Naive thymus-derived CD4-positive, alpha-beta T cell (primary cell): Measurements from ENCODE around the gene ORAI1. TPM values are rescaled to one million over a fixed set of nuclear protein-coding genes. Genes with fewer than 3 reads are reported as not detected.

ENCODE experiments used
- ATAC-seq: fragments of 150-1000 bp; cut with Tn5 transposase; 2 replicates; pipeline ENCODE4 v1.10.0; 2021; ENCODE audit warnings: mild to moderate bottlenecking, moderate library complexity
- CTCF ChIA-PET: fragments of 350-600 bp; sonication (Branson Sonifier 250); formaldehyde crosslinking; loops from one replicate; lab custom pipeline; 2021; ENCODE audit warnings: antibody characterized with exemption; lab: Charles Lee
- POLR2A ChIA-PET: fragments of 350-600 bp; sonication (Branson Sonifier 250); formaldehyde crosslinking; loops from one replicate; lab custom pipeline; 2021; ENCODE audit warnings: antibody characterized with exemption, inconsistent platforms; lab: Charles Lee
- DNase-seq, 9 donors: peaks; one replicate each; pipeline versions ENCODE4 v3.0.0 to v3.0.0-alpha.2; 2020 to 2022; ENCODE audit warnings: mixed read lengths in 1 of 9
- H3K27ac ChIP-seq: one replicate; pipeline ENCODE4 v1.7.0; 2013; ENCODE audit warnings: mild to moderate bottlenecking, low read depth, low read length, moderate library complexity
- H3K27me3 ChIP-seq, 2 donors: one replicate each; pipeline ENCODE4 v1.7.0; 2013; ENCODE audit warnings: low read length in 2 of 2, mild to moderate bottlenecking in 2 of 2, moderate library complexity in 2 of 2; ENCODE audit not compliant: control insufficient read depth in 2 of 2, insufficient read depth in 2 of 2
- H3K36me3 ChIP-seq, 3 experiments: 1 replicate in 2 of 3; 2 replicates in 1 of 3; pipeline ENCODE4 v1.7.0; 2013; ENCODE audit warnings: low read length in 3 of 3, mild to moderate bottlenecking in 3 of 3, moderate library complexity in 1 of 3; ENCODE audit not compliant: insufficient read depth in 3 of 3, control insufficient read depth in 2 of 3
- H3K4me1 ChIP-seq, 2 donors: one replicate each; pipeline ENCODE4 v1.7.0; 2013; ENCODE audit warnings: low read length in 2 of 2, mild to moderate bottlenecking in 2 of 2, moderate library complexity in 1 of 2; ENCODE audit not compliant: control insufficient read depth in 2 of 2, insufficient read depth in 2 of 2
- H3K4me3 ChIP-seq: 2 replicates; pipeline ENCODE4 v1.7.0; 2013; ENCODE audit warnings: mild to moderate bottlenecking, low read length
- H3K9me3 ChIP-seq, 3 experiments: 1 replicate in 2 of 3; 2 replicates in 1 of 3; pipeline ENCODE4 v1.7.0; 2013; ENCODE audit warnings: low read length in 3 of 3; ENCODE audit not compliant: control insufficient read depth in 2 of 3
- H3K27ac Mint-ChIP-seq, 9 donors: one replicate each; pipeline ENCODE4 v1.8.0; 2020 to 2022; ENCODE audit warnings: mixed read lengths in 9 of 9, mild to moderate bottlenecking in 8 of 9, moderate library complexity in 5 of 9, inconsistent platforms in 2 of 9
- H3K27me3 Mint-ChIP-seq, 5 donors: one replicate each; pipeline ENCODE4 v1.8.0; 2021 to 2022; ENCODE audit warnings: mixed read lengths in 5 of 5, mild to moderate bottlenecking in 1 of 5
- H3K36me3 Mint-ChIP-seq, 5 donors: one replicate each; pipeline ENCODE4 v1.8.0; 2020 to 2022; ENCODE audit warnings: mixed read lengths in 5 of 5, mild to moderate bottlenecking in 3 of 5, inconsistent platforms in 1 of 5
- H3K4me1 Mint-ChIP-seq, 7 donors: one replicate each; pipeline ENCODE4 v1.8.0; 2020 to 2022; ENCODE audit warnings: mixed read lengths in 7 of 7, mild to moderate bottlenecking in 3 of 7, inconsistent platforms in 1 of 7
- H3K4me3 Mint-ChIP-seq, 10 donors: one replicate each; pipeline ENCODE4 v1.8.0; 2020 to 2022; ENCODE audit warnings: mild to moderate bottlenecking in 10 of 10, mixed read lengths in 10 of 10, moderate library complexity in 6 of 10, inconsistent platforms in 2 of 10
- H3K9me3 Mint-ChIP-seq, 11 donors: one replicate each; pipeline ENCODE4 v1.8.0; 2020 to 2022; ENCODE audit warnings: mixed read lengths in 11 of 11, mild to moderate bottlenecking in 4 of 11, inconsistent platforms in 1 of 11, moderate library complexity in 1 of 11
- intact Hi-C, 2 donors: fragments of 100-400 bp; cut with micrococcal nuclease; formaldehyde crosslinking; loops; one replicate each; pipeline ENCODE4 v1.15.1; 2023
- polyA plus RNA-seq, 2 donors: library from polyadenylated mRNA; unstranded; fragments of 300-500 nt; fragmentation: Illumina TruSeq; gene quantifications; one replicate each; pipeline ENCODE4 v1.2.3, GENCODE V29; 2021
- total RNA-seq, 6 experiments: library from RNA in 5 of 6; stranded (reverse) in 5 of 6; gene quantifications; 1 replicate in 5 of 6; 2 replicates in 1 of 6; pipeline ENCODE4 v1.2.3 and lab custom pipeline; 2021 to 2026

Gene ORAI1
- total and polyA plus RNA-seq, 7 experiments from 2014 or later, result 34.4 to 256 (median 51.9) TPM

- Mint-ChIP-seq H3K4me3 (no peak overlapping the region), H3K27ac (peak overlapping the region in 1 of 9 donors; percentile 55), H3K36me3 (peaks cover 0 to 2% (median 0%) of the 10 kb centered on the region in 5 donors), H3K9me3 (peaks cover 0 to 1% (median 0%) of the 10 kb centered on the region in 11 donors), H3K4me1 (peaks cover 4 to 12% (median 8%) of the 10 kb centered on the region in 7 donors), H3K27me3 (no peaks in the 10 kb centered on the region)
- Histone ChIP-seq H3K4me3 (no peak overlapping the region), H3K27me3 (no peaks in the 10 kb centered on the region), H3K4me1 (peaks cover 7% of the 10 kb centered on the region in 2 donors), H3K36me3 (no peaks in the 10 kb centered on the region), H3K27ac (no peak overlapping the region), H3K9me3 (no peaks in the 10 kb centered on the region)
- intact Hi-C loops, result no loop called here
- POLR2A ChIA-PET, result interaction anchor here (1.5 to 2.9 kb wide), 2 partner anchors 26 to 37 kb away, joined by 3 to 9 read pairs; no protein-coding TSS in a partner anchor
- ATAC-seq, result no peak
- no peak for DNase-seq
- CTCF ChIA-PET, result interaction anchor here (0.5 to 2.9 kb wide), 3 partner anchors 47 to 646 kb away, joined by 5 to 15 read pairs (median 7); no protein-coding TSS in a partner anchor
Observed at GRCh38 chr12:121620333-121620891, 5.9 kb upstream of the ORAI1 start.

GRCh38 chr12:121626853-121627640, 717 bp downstream of the ORAI1 start:
- DNase-seq (peak; percentile 51 to 96 (median 78)), ATAC-seq (peak; percentile 51)
- Histone ChIP-seq H3K36me3 (peaks cover 0 to 8% (median 0%) of the 10 kb centered on the region in 3 experiments), H3K27me3 (no peaks in the 10 kb centered on the region), H3K9me3 (no peaks in the 10 kb centered on the region), H3K27ac (peak overlapping the region; percentile 97), H3K4me3 (peak overlapping the region; percentile 77), H3K4me1 (peaks cover 37 to 44% of the 10 kb centered on the region in 2 donors)
- ChIA-PET POLR2A (interaction anchor here (0.6 to 9.5 kb wide), 25 partner anchors 10 to 1393 kb away, joined by 3 to 203 read pairs (median 6); partner anchors contain the start of genes KDM2B, MORN3, SETD1B and TMEM120B), CTCF (interaction anchor here (0.6 to 9.6 kb wide), 20 partner anchors 9 to 130 kb away, joined by 3 to 150 read pairs (median 3); partner anchors contain the start of gene MORN3)
- H3K4me1 Mint-ChIP-seq, result peaks cover 37 to 57% (median 50%) of the 10 kb centered on the region in 7 donors
- H3K36me3 Mint-ChIP-seq, result peaks cover 0 to 28% (median 9%) of the 10 kb centered on the region in 5 donors
- intact Hi-C loops, result loop anchor here (1.0 to 5.0 kb wide), 15 partner anchors 10 to 262 kb away; partner anchors contain the start of genes PSMD9 (in 1 of the 2), RHOF (in 1 of the 2) and RNF34 (in 1 of the 2)
- peak overlapping the region; percentile 76 to 99 (median 94) for H3K4me3 Mint-ChIP-seq
- no peaks in the 10 kb centered on the region for H3K27me3 Mint-ChIP-seq
- H3K27ac Mint-ChIP-seq, result peak overlapping the region; percentile 90 to 98 (median 95)
- H3K9me3 Mint-ChIP-seq, result no peaks in the 10 kb centered on the region

GRCh38 chr12:121628037-121628436, 1.7 kb downstream of the ORAI1 start:
- DNase-seq (peak in 1 of 9 donors; percentile 31), ATAC-seq (no peak)
- intact Hi-C loops, result loop anchor here in 1 of 2 donors (5.0 kb wide), 2 partner anchors 91 to 164 kb away; partner anchors contain the start of gene RHOF
- POLR2A ChIA-PET, result interaction anchor here (0.6 to 9.5 kb wide), 16 partner anchors 9 to 175 kb away, joined by 3 to 203 read pairs (median 11); partner anchors contain the start of genes KDM2B, MORN3, SETD1B and TMEM120B
- H3K36me3 ChIP-seq, result peaks cover 0 to 13% (median 0%) of the 10 kb centered on the region in 3 experiments
- H3K4me1 Mint-ChIP-seq, result peaks cover 46 to 67% (median 60%) of the 10 kb centered on the region in 7 donors
- no peaks in the 10 kb centered on the region for H3K9me3 ChIP-seq
- no peaks in the 10 kb centered on the region for H3K27me3 ChIP-seq
- H3K27ac ChIP-seq, result peak overlapping the region; percentile 97
- peak overlapping the region; percentile 90 to 98 (median 95) for H3K27ac Mint-ChIP-seq
- H3K4me3 Mint-ChIP-seq, result peak overlapping the region; percentile 76 to 99 (median 94)
- H3K4me1 ChIP-seq, result peaks cover 47 to 54% of the 10 kb centered on the region in 2 donors
- CTCF ChIA-PET, result interaction anchor here (0.6 to 9.6 kb wide), 7 partner anchors 29 to 59 kb away, joined by 3 to 150 read pairs (median 11); partner anchors contain the start of gene MORN3
- peak overlapping the region; percentile 77 for H3K4me3 ChIP-seq
- peaks cover 0 to 30% (median 11%) of the 10 kb centered on the region in 5 donors for H3K36me3 Mint-ChIP-seq
- no peaks in the 10 kb centered on the region for H3K27me3 Mint-ChIP-seq
- H3K9me3 Mint-ChIP-seq, result no peaks in the 10 kb centered on the region

- peak in 1 of 9 donors; percentile 19 for DNase-seq
- Mint-ChIP-seq H3K4me1 (peaks cover 50 to 72% (median 64%) of the 10 kb centered on the region in 7 donors), H3K4me3 (peak overlapping the region; percentile 76 to 99 (median 94)), H3K27me3 (no peaks in the 10 kb centered on the region), H3K36me3 (peaks cover 0 to 30% (median 11%) of the 10 kb centered on the region in 5 donors), H3K9me3 (no peaks in the 10 kb centered on the region), H3K27ac (peak overlapping the region; percentile 90 to 98 (median 95))
- intact Hi-C loops, result loop anchor here in 1 of 2 donors (5.0 kb wide), 2 partner anchors 91 to 164 kb away; partner anchors contain the start of gene RHOF
- no peaks in the 10 kb centered on the region for H3K27me3 ChIP-seq
- H3K4me3 ChIP-seq, result peak overlapping the region; percentile 77
- H3K4me1 ChIP-seq, result peaks cover 49 to 55% of the 10 kb centered on the region in 2 donors
- no peaks in the 10 kb centered on the region for H3K9me3 ChIP-seq
- H3K36me3 ChIP-seq, result peaks cover 0 to 14% (median 0%) of the 10 kb centered on the region in 3 experiments
- peak overlapping the region; percentile 97 for H3K27ac ChIP-seq
- no peak for ATAC-seq
- ChIA-PET CTCF (interaction anchor here (0.5 to 9.6 kb wide), 5 partner anchors 21 to 58 kb away, joined by 3 to 150 read pairs (median 3); partner anchors contain the start of gene MORN3), POLR2A (interaction anchor here (0.6 to 9.5 kb wide), 10 partner anchors 8 to 589 kb away, joined by 3 to 203 read pairs (median 23); partner anchors contain the start of genes KDM2B, MORN3, OASL and TMEM120B)
Observed at GRCh38 chr12:121628536-121628935, 2.2 kb downstream of the ORAI1 start.

GRCh38 chr12:121630791-121631355, 4.5 kb downstream of the ORAI1 start:
- Mint-ChIP-seq H3K36me3 (peaks cover 0 to 34% (median 11%) of the 10 kb centered on the region in 5 donors), H3K27me3 (no peaks in the 10 kb centered on the region), H3K4me1 (peaks cover 55 to 76% (median 68%) of the 10 kb centered on the region in 7 donors), H3K9me3 (no peaks in the 10 kb centered on the region), H3K4me3 (peak overlapping the region; percentile 72 to 99 (median 93)), H3K27ac (peak overlapping the region; percentile 78 to 98 (median 91))
- H3K4me1 ChIP-seq, result peaks cover 47 to 53% of the 10 kb centered on the region in 2 donors
- no peaks in the 10 kb centered on the region for H3K27me3 ChIP-seq
- ChIA-PET CTCF (interaction anchor here (1.4 to 9.6 kb wide), 2 partner anchors 27 to 39 kb away, joined by 4 to 150 read pairs; partner anchors contain the start of gene MORN3), POLR2A (interaction anchor here (1.2 to 9.5 kb wide), 5 partner anchors 18 to 172 kb away, joined by 3 to 203 read pairs (median 12); partner anchors contain the start of genes KDM2B and MORN3)
- H3K36me3 ChIP-seq, result peaks cover 0 to 19% (median 0%) of the 10 kb centered on the region in 3 experiments
- no peaks in the 10 kb centered on the region for H3K9me3 ChIP-seq
- ATAC-seq (no peak), DNase-seq (no peak)
- H3K27ac ChIP-seq, result peak overlapping the region; percentile 97
- intact Hi-C loops, result no loop called here
- H3K4me3 ChIP-seq, result peak overlapping the region; percentile 13
